Thyroid gland (tissue), 4 donors: ENCODE measurements around the gene ZNF385B. TPM values are rescaled to one million over a fixed set of nuclear protein-coding genes. Genes with fewer than 3 reads are reported as not detected.

Experiments used
- DNase-seq, 2 donors: peaks; one replicate each; pipeline ENCODE4 v3.0.0-alpha.2; 2019
- H3K27ac ChIP-seq, 3 donors: fragments of 200-600 bp; sonication (generic); 1 replicate in 2 of 3; 2 replicates in 1 of 3; pipeline ENCODE4 v1.5.1; 2016 to 2019; ENCODE audit warnings: mild to moderate bottlenecking in 1 of 3, moderate library complexity in 1 of 3
- H3K27me3 ChIP-seq: fragments of 200-600 bp; sonication (generic); one replicate; pipeline ENCODE4 v1.5.1; 2019
- H3K36me3 ChIP-seq, 2 donors: fragments of 200-600 bp; sonication (generic); one replicate each; pipeline ENCODE4 v1.5.1; 2016 to 2019
- H3K4me1 ChIP-seq, 2 donors: fragments of 200-600 bp; sonication (generic); one replicate each; pipeline ENCODE4 v1.5.1; 2017 to 2019
- H3K4me3 ChIP-seq, 3 donors: fragments of 200-600 bp; sonication (generic); replicated peaks in 1 of 3; 1 replicate in 2 of 3; 2 replicates in 1 of 3; pipeline ENCODE4 v1.5.1; 2016; ENCODE audit warnings: mild to moderate bottlenecking in 1 of 3
- H3K9me3 ChIP-seq: fragments of 200-600 bp; sonication (generic); one replicate; pipeline ENCODE4 v1.5.1; 2017
- CTCF ChIP-seq, 6 experiments: fragments of 200-600 bp in 3 of 6; fragments of 450-650 bp in 3 of 6; sonication (generic) in 3 of 6; IDR thresholded peaks; one replicate each; pipeline ENCODE4 v1.5.1; 2016 to 2019; ENCODE audit warnings: antibody characterized with exemption in 6 of 6, mild to moderate bottlenecking in 2 of 6, inconsistent platforms in 1 of 6, moderate library complexity in 1 of 6
- POLR2A ChIP-seq, 2 donors: fragments of 450-650 bp; IDR thresholded peaks; one replicate each; pipeline ENCODE4 v1.6.1; 2017; ENCODE audit warnings: antibody characterized with exemption in 2 of 2, mild to moderate bottlenecking in 2 of 2, moderate library complexity in 1 of 2
- WGBS, 2 donors: methylation state at CpG; one replicate each; pipeline ENCODE4 v1.1.5; 2017; 5-methylcytosine and 5-hydroxymethylcytosine counted together
- intact Hi-C: fragments of 100-400 bp; cut with DNase I; formaldehyde crosslinking; loops from one replicate; pipeline ENCODE4 v1.15.1; 2023
- total RNA-seq, 4 donors: library from RNA; depleted of rRNA; stranded (reverse); fragments of >200 nt; gene quantifications; one replicate each; pipeline ENCODE4 v1.2.3, GENCODE V29; 2016

The ZNF385B gene
- total RNA-seq, 4 donors from 2014 or later, result 1.3 to 2.8 (median 1.8) TPM

- intact Hi-C loops, result no loop called here
- TF ChIP-seq CTCF (IDR thresholded peaks at IDR 0.05), result no peak
- TF ChIP-seq POLR2A (IDR thresholded peaks at IDR 0.05), result no peak
- DNase-seq, result no peak
- no peaks in the 10 kb centered on the region for H3K9me3 ChIP-seq
- H3K4me1 ChIP-seq, result no peaks in the 10 kb centered on the region
- H3K4me3 ChIP-seq, result no peak overlapping the region
- no peak overlapping the region for H3K27ac ChIP-seq
- H3K27me3 ChIP-seq, result no peaks in the 10 kb centered on the region
- no peaks in the 10 kb centered on the region for H3K36me3 ChIP-seq
These were observed 414.0 kb downstream of the ZNF385B start for GRCh38 chr2:179447421-179447820.

GRCh38 chr2:179446476-179447141, 414.8 kb downstream of the ZNF385B start:
- TF ChIP-seq CTCF (IDR thresholded peaks at IDR 0.05) (no peak), POLR2A (IDR thresholded peaks at IDR 0.05) (no peak)
- DNase-seq, result no peak
- Histone ChIP-seq H3K9me3 (no peaks in the 10 kb centered on the region), H3K4me1 (no peaks in the 10 kb centered on the region), H3K27me3 (no peaks in the 10 kb centered on the region), H3K27ac (no peak overlapping the region), H3K36me3 (no peaks in the 10 kb centered on the region), H3K4me3 (no peak overlapping the region)
- intact Hi-C loops, result no loop called here
- WGBS, 2 donors, result 67 to 71% methylated on average over 1 of the region's 1 CpG

- H3K27me3 ChIP-seq, result no peaks in the 10 kb centered on the region
- H3K36me3 ChIP-seq, result no peaks in the 10 kb centered on the region
- no peak for TF ChIP-seq CTCF (IDR thresholded peaks at IDR 0.05)
- TF ChIP-seq POLR2A (IDR thresholded peaks at IDR 0.05), result no peak
- H3K9me3 ChIP-seq, result no peaks in the 10 kb centered on the region
- WGBS, 2 donors, result 86 to 88% methylated on average over 3 of the region's 3 CpGs
- no peaks in the 10 kb centered on the region for H3K4me1 ChIP-seq
- no peak for DNase-seq
- intact Hi-C loops, result no loop called here
- no peak overlapping the region for H3K27ac ChIP-seq
- no peak overlapping the region for H3K4me3 ChIP-seq
These were observed 417.4 kb downstream of the ZNF385B start for GRCh38 chr2:179444056-179444455.

GRCh38 chr2:179443180-179443579, 418.2 kb downstream of the ZNF385B start:
- TF ChIP-seq CTCF (IDR thresholded peaks at IDR 0.05) (no peak), POLR2A (IDR thresholded peaks at IDR 0.05) (no peak)
- H3K27me3 ChIP-seq, result no peaks in the 10 kb centered on the region
- H3K27ac ChIP-seq, result no peak overlapping the region
- DNase-seq, result no peak
- no peaks in the 10 kb centered on the region for H3K36me3 ChIP-seq
- 63 to 71% methylated on average over 12 of the region's 12 CpGs for WGBS, 2 donors
- no peak overlapping the region for H3K4me3 ChIP-seq
- intact Hi-C loops, result no loop called here
- no peaks in the 10 kb centered on the region for H3K9me3 ChIP-seq
- H3K4me1 ChIP-seq, result no peaks in the 10 kb centered on the region

- Histone ChIP-seq H3K27me3 (no peaks in the 10 kb centered on the region), H3K4me1 (no peaks in the 10 kb centered on the region), H3K27ac (no peak overlapping the region), H3K36me3 (no peaks in the 10 kb centered on the region), H3K9me3 (no peaks in the 10 kb centered on the region), H3K4me3 (no peak overlapping the region)
- intact Hi-C loops, result no loop called here
- DNase-seq, result no peak
- 75 to 87% methylated on average over 1 of the region's 1 CpG for WGBS, 2 donors
- no peak for TF ChIP-seq CTCF (IDR thresholded peaks at IDR 0.05)
- no peak for TF ChIP-seq POLR2A (IDR thresholded peaks at IDR 0.05)
These were observed 419.2 kb downstream of the ZNF385B start for GRCh38 chr2:179442206-179442605.
